Testis (tissue), 2 donors: ENCODE data around the gene OLFML1.

Experiments
- POLR2A ChIP-seq: fragments of 450-650 bp; IDR thresholded peaks from one replicate; pipeline ENCODE4 v1.6.1; 2017; ENCODE audit warnings: antibody characterized with exemption, mild to moderate bottlenecking, moderate library complexity
- TF ChIP-seq, protein P1 (sequence below), 3 experiments: fragments of 450-650 bp in 2 of 3; fragments of 200-600 bp in 1 of 3; sonication (generic) in 1 of 3; IDR thresholded peaks; one replicate each; pipeline ENCODE4 v1.5.1; 2016 to 2019; ENCODE audit warnings: antibody characterized with exemption in 3 of 3, mild to moderate bottlenecking in 2 of 3, moderate library complexity in 1 of 3

GRCh38 chr11:7448201-7448600 is 37.1 kb upstream of the OLFML1 start:
- TF ChIP-seq, protein P1, sequence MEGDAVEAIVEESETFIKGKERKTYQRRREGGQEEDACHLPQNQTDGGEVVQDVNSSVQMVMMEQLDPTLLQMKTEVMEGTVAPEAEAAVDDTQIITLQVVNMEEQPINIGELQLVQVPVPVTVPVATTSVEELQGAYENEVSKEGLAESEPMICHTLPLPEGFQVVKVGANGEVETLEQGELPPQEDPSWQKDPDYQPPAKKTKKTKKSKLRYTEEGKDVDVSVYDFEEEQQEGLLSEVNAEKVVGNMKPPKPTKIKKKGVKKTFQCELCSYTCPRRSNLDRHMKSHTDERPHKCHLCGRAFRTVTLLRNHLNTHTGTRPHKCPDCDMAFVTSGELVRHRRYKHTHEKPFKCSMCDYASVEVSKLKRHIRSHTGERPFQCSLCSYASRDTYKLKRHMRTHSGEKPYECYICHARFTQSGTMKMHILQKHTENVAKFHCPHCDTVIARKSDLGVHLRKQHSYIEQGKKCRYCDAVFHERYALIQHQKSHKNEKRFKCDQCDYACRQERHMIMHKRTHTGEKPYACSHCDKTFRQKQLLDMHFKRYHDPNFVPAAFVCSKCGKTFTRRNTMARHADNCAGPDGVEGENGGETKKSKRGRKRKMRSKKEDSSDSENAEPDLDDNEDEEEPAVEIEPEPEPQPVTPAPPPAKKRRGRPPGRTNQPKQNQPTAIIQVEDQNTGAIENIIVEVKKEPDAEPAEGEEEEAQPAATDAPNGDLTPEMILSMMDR (IDR thresholded peaks at IDR 0.05), result no peak
- no peak for TF ChIP-seq POLR2A
